ENCODE measurements around the gene FRK.

DNA sequence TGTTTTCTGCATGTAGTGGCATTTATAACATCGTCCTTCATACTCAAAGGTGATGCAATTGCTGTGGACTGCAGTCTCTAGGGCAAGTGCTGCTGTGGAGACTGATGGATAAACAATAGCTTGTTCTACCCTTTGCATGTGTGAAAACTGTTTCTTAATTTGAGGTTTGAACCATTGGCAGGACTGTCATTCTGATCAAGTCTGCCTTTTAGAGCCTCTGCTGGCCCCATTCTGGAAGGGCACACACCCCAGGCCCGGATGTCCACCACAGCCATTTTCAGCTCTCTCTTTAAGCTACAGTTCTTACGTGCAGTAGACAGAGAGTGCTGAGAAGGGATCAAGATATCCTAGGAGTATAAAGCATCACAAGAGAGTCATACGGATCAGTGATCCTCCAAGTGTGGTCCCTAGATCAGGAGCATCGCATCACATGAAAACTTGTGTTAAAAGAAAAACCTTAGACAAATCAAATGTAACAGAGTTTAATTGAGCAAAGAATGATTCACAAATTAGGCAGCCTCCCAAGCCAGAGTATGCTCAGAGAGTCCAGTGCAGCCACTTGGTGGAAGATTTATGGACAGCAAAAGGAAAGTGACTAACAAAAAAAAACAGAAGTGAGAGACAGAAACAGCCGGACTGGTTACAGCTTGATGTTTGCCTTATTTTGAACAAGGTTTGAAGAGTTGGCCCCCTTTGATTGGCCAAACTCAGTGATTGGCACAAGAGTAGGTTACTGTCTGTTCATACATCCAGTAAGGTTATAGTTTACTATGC, 52.0 kb downstream of the FRK start:
- TF ChIP-seq POLR2AphosphoS5 (IDR thresholded peaks at IDR 0.05; ENCODE audit: low read depth, low read length) (no peak), POLR2A (IDR thresholded peaks at IDR 0.05; ENCODE audit: low read depth, low read length) (no peak)

Measured in GM12891 (cell line).